ENCODE measurements around the gene PSMG1.

DNA sequence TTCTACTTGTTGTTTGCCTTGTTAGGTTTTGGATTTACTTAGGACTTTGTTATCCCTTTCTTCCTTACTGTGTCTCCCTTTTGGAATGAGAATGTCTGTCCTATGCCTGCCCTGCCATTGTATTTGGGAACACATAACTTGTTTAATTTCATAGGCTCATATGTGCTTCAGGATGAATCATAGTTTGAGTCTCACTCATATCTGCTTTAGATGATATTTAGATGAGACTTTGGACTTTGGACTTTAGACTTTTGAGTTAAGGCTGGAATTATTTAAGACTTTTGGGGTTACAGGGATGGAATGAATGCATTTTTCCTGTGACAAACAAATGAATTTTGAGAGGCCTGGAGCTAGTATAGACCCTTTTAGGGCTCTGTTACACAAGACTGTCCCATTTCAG is 33.4 kb downstream of the PSMG1 start:
- TF ChIP-seq, protein P1, sequence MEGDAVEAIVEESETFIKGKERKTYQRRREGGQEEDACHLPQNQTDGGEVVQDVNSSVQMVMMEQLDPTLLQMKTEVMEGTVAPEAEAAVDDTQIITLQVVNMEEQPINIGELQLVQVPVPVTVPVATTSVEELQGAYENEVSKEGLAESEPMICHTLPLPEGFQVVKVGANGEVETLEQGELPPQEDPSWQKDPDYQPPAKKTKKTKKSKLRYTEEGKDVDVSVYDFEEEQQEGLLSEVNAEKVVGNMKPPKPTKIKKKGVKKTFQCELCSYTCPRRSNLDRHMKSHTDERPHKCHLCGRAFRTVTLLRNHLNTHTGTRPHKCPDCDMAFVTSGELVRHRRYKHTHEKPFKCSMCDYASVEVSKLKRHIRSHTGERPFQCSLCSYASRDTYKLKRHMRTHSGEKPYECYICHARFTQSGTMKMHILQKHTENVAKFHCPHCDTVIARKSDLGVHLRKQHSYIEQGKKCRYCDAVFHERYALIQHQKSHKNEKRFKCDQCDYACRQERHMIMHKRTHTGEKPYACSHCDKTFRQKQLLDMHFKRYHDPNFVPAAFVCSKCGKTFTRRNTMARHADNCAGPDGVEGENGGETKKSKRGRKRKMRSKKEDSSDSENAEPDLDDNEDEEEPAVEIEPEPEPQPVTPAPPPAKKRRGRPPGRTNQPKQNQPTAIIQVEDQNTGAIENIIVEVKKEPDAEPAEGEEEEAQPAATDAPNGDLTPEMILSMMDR (IDR thresholded peaks at IDR 0.05; ENCODE audit: poor library complexity): no peak
- TF ChIP-seq EZH2 (IDR thresholded peaks at IDR 0.05; ENCODE audit: borderline replicate concordance): no peak

All from hepatocyte (in vitro differentiated cells).